HCT116 (cell line): ENCODE data around the gene AIFM2. TPM values are rescaled to one million over a fixed set of nuclear protein-coding genes. Genes with fewer than 3 reads are reported as not detected.
"Not testable (repeated sequence)": the region's sequence is repeated elsewhere in the genome, so short reads cannot be mapped to it uniquely, and the experiment has no call there.

Experiments used
- ATAC-seq: fragments of 200-7000 bp; cut with Tn5 transposase; 2 replicates; pipeline ENCODE4 v1.9.1; 2020; ENCODE audit warnings: mild to moderate bottlenecking, moderate library complexity
- BruUV-seq: library from RNA; stranded (reverse); fragments of 400-500 nt; replicated peaks from 2 replicates; lab custom pipeline; 2021; lab: Mats Ljungman, UMichigan
- CTCF ChIA-PET: fragments of 300-600 bp; sonication (Branson Sonifier 250); formaldehyde crosslinking; loops from one replicate; lab custom pipeline; 2021; ENCODE audit warnings: antibody characterized with exemption; lab: Charles Lee
- POLR2A ChIA-PET: fragments of 300-600, 350-600 bp; sonication (Branson Sonifier 250); formaldehyde crosslinking; loops from one replicate; lab custom pipeline; 2021; ENCODE audit warnings: antibody characterized with exemption; lab: Charles Lee
- RAD21 ChIA-PET, 2 experiments: fragments of 300-600 bp; sonication (Branson Sonifier 250); formaldehyde crosslinking; loops; one replicate each; lab custom pipeline; 2023; ENCODE audit warnings: low total read pairs in 2 of 2; ENCODE audit not compliant: uncharacterized antibody in 2 of 2, unreplicated experiment in 2 of 2, low non-redundant PET in 1 of 2; lab: Charles Lee
- DNase-seq: peaks from one replicate; pipeline ENCODE4 v3.0.0-alpha.2; 2010; ENCODE audit warnings: low read depth, low spot score
- H2AFZ ChIP-seq: fragments of 200-600 bp; shearing (Covaris generic), sonication (generic); 2 replicates; pipeline ENCODE4 v1.6.1; 2017; ENCODE audit warnings: low read depth, mixed run types, mixed read lengths, antibody characterized with exemption, low read length; ENCODE audit not compliant: poor library complexity, severe bottlenecking
- H3K27ac ChIP-seq: 2 replicates; pipeline ENCODE4 v1.5.1; 2012; ENCODE audit warnings: low read depth, low read length
- H3K27me3 ChIP-seq: fragments of 200-600 bp; sonication (generic); 2 replicates; pipeline ENCODE4 v1.6.1; 2016; ENCODE audit warnings: mixed run types, low read length, mixed read lengths; ENCODE audit not compliant: insufficient read depth
- H3K36me3 ChIP-seq, 2 experiments: fragments of 200-500 bp in 1 of 2; fragments of 200-600 bp in 1 of 2; sonication (Bioruptor generic) in 1 of 2; sonication (generic) in 1 of 2; 2 replicates each; pipeline versions ENCODE4 v1.5.1 to v1.6.1; 2014 to 2016; ENCODE audit warnings: low read length in 2 of 2, inconsistent platforms in 1 of 2, mixed read lengths in 1 of 2, mixed run types in 1 of 2; ENCODE audit not compliant: insufficient read depth in 2 of 2, control insufficient read depth in 1 of 2
- H3K4me1 ChIP-seq, 2 experiments: fragments of 200-600 bp in 1 of 2; sonication (generic) in 1 of 2; 2 replicates each; pipeline versions ENCODE4 v1.5.1 to v1.6.1; 2012 to 2017; ENCODE audit warnings: low read length in 2 of 2, inconsistent platforms in 1 of 2, mild to moderate bottlenecking in 1 of 2, mixed read lengths in 1 of 2, mixed run types in 1 of 2, moderate library complexity in 1 of 2; ENCODE audit not compliant: insufficient read depth in 2 of 2, control insufficient read depth in 1 of 2
- H3K4me2 ChIP-seq: fragments of 200-600 bp; sonication (generic); 2 replicates; pipeline ENCODE4 v1.6.1; 2017; ENCODE audit warnings: mixed run types, low read length, mixed read lengths
- H3K4me3 ChIP-seq, 2 experiments: fragments of 200-600 bp in 1 of 2; sonication (generic) in 1 of 2; replicated peaks in 1 of 2; 2 replicates each; pipeline ENCODE4 v1.5.1; 2011 to 2016; ENCODE audit warnings: low read length in 2 of 2, control low read depth in 1 of 2, low read depth in 1 of 2, mild to moderate bottlenecking in 1 of 2, mixed read lengths in 1 of 2, mixed run types in 1 of 2
- H3K79me2 ChIP-seq: fragments of 200-600 bp; sonication (generic); 2 replicates; pipeline ENCODE4 v1.6.1; 2017; ENCODE audit warnings: mild to moderate bottlenecking, mixed run types, low read length, moderate library complexity, mixed read lengths; ENCODE audit not compliant: insufficient read depth
- H3K9ac ChIP-seq: fragments of 200-600 bp; sonication (generic); 2 replicates; pipeline ENCODE4 v1.6.1; 2016; ENCODE audit warnings: low read length, mixed read lengths
- H3K9me2 ChIP-seq: fragments of 200-600 bp; sonication (generic), shearing (Covaris generic); 2 replicates; pipeline ENCODE4 v1.6.1; 2017; ENCODE audit warnings: mixed run types, mild to moderate bottlenecking, moderate library complexity; ENCODE audit not compliant: insufficient read depth
- H3K9me3 ChIP-seq, 2 experiments: fragments of 200-500 bp in 1 of 2; fragments of 200-600 bp in 1 of 2; sonication (Bioruptor generic) in 1 of 2; sonication (generic) in 1 of 2; 2 replicates each; pipeline ENCODE4 v1.6.1; 2014 to 2017; ENCODE audit warnings: low read length in 2 of 2, mixed read lengths in 2 of 2, inconsistent platforms in 1 of 2, low read depth in 1 of 2, mild to moderate bottlenecking in 1 of 2, mixed run types in 1 of 2, moderate library complexity in 1 of 2; ENCODE audit not compliant: control insufficient read depth in 1 of 2, insufficient read depth in 1 of 2
- H4K20me1 ChIP-seq: fragments of 200-600 bp; sonication (generic), shearing (Covaris generic); 2 replicates; pipeline ENCODE4 v1.6.1; 2017; ENCODE audit warnings: mixed run types, mild to moderate bottlenecking, moderate library complexity; ENCODE audit not compliant: insufficient read depth
- CBX3 ChIP-seq: IDR thresholded peaks from 2 replicates; pipeline ENCODE4 v1.6.1; 2012; ENCODE audit warnings: low read depth
- FOSL1 ChIP-seq: IDR thresholded peaks from 2 replicates; pipeline ENCODE4 v1.6.1; 2012; ENCODE audit warnings: low read depth
- SIN3A ChIP-seq: IDR thresholded peaks from 2 replicates; pipeline ENCODE4 v1.6.1; 2012; ENCODE audit warnings: low read depth
- SP1 ChIP-seq: IDR thresholded peaks from 2 replicates; pipeline ENCODE4 v1.6.1; 2012; ENCODE audit warnings: low read depth
- intact Hi-C: fragments of 100-400 bp; cut with micrococcal nuclease; formaldehyde crosslinking; loops from 2 replicates; pipeline ENCODE4 v1.10.0; 2022
- total RNA-seq: library from RNA; stranded (reverse); gene quantifications from one replicate; pipeline ENCODE4 v1.2.1, GENCODE V29; 2021; ENCODE audit not compliant: unreplicated experiment
- TF ChIP-seq, protein P1 (sequence below): IDR thresholded peaks from 2 replicates; pipeline ENCODE4 v1.6.1; 2012; ENCODE audit warnings: low read depth

The AIFM2 gene
- total RNA-seq, 1 experiment from 2014 or later = 20.0 TPM

DNA sequence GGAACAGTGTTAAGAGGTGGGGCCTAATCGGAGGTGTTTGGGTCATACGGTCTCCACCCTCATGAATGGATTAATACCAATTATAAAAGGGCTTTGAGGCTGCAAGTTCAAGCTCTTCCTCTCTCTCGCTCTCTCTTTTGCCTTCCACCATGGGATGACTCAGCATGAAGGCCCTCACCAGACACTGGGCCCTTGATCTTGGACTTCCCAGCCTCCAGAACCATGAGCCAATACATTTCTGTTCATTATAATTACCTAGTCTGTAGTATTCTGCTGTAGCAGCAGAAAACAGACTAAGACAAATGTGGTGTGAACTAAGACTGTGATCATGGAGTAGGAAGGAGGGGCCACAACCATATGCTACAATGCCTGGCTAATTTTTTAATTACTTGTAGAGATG is 7.7 kb downstream of the AIFM2 start (continued):
- TF ChIP-seq, protein P1, sequence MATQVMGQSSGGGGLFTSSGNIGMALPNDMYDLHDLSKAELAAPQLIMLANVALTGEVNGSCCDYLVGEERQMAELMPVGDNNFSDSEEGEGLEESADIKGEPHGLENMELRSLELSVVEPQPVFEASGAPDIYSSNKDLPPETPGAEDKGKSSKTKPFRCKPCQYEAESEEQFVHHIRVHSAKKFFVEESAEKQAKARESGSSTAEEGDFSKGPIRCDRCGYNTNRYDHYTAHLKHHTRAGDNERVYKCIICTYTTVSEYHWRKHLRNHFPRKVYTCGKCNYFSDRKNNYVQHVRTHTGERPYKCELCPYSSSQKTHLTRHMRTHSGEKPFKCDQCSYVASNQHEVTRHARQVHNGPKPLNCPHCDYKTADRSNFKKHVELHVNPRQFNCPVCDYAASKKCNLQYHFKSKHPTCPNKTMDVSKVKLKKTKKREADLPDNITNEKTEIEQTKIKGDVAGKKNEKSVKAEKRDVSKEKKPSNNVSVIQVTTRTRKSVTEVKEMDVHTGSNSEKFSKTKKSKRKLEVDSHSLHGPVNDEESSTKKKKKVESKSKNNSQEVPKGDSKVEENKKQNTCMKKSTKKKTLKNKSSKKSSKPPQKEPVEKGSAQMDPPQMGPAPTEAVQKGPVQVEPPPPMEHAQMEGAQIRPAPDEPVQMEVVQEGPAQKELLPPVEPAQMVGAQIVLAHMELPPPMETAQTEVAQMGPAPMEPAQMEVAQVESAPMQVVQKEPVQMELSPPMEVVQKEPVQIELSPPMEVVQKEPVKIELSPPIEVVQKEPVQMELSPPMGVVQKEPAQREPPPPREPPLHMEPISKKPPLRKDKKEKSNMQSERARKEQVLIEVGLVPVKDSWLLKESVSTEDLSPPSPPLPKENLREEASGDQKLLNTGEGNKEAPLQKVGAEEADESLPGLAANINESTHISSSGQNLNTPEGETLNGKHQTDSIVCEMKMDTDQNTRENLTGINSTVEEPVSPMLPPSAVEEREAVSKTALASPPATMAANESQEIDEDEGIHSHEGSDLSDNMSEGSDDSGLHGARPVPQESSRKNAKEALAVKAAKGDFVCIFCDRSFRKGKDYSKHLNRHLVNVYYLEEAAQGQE = no peak
- TF ChIP-seq, all 23 proteins: peak for 0

DNA sequence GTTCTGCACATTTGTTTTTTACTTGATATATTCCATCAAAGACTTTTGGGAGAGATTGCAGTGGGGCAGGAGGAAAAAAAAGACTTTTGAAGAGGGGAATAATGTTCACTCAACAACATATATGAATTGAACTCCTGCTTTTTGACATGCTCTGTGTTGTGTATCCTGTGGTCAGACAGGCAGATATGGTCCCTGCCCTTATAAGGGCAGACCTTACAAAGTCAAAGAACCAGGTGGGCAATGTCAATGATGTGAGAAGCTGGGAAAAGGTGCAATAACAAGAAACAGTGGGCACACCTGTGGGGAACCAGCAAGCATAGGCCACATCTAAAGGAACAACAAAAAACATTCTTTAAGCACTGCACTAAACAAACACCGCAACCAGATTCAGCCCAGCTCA is 8.2 kb downstream of the AIFM2 start:
- Histone ChIP-seq H3K27ac (no peak overlapping the region), H4K20me1 (no peaks in the 10 kb centered on the region), H3K9ac (no peak overlapping the region), H3K36me3 (peaks cover 2 to 26% of the 10 kb centered on the region in 2 experiments; a peak in 3 of 4 replicates), H3K9me2 (no peaks in the 10 kb centered on the region), H3K79me2 (peaks cover 37% of the 10 kb centered on the region), H3K4me2 (no peak overlapping the region), H2AFZ (no peak overlapping the region), H3K27me3 (no peaks in the 10 kb centered on the region), H3K4me1 (peaks cover 0 to 7% of the 10 kb centered on the region in 2 experiments; a peak in 1 of 4 replicates), H3K9me3 (no peaks in the 10 kb centered on the region), H3K4me3 (no peak overlapping the region)
- intact Hi-C loops = no loop called here
- ATAC-seq = no peak
- no peak for TF ChIP-seq FOSL1
- POLR2A ChIA-PET = no interaction called here
- CTCF ChIA-PET = no interaction called here
- no peak for DNase-seq
- BruUV-seq = no TSS peak
- RAD21 ChIA-PET = no interaction called here

DNA sequence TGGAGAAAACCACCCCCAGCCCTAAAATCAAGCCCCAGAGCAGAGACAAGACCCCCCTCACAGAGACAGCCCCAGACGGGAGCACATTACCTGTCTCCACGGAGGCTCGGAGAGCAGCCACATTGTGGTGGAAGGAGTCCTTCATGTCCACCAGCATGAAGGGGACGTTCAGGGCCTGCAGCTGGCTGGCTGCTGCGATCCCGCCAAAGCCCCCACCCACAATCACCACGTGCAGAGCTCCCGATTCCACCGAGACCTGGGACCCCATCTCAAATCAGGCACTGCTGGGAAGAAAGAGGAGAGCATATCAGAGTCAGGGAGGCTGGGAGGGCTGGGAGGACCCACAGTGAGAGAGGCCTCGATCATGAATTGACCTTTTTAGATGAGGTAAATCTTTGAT is 8.8 kb downstream of the AIFM2 start:
- POLR2A ChIA-PET = no interaction called here
- intact Hi-C loops = no loop called here
- Histone ChIP-seq H3K79me2 (peaks cover 32% of the 10 kb centered on the region), H3K9me3 (no peaks in the 10 kb centered on the region), H3K4me3 (no peak overlapping the region), H3K4me2 (no peak overlapping the region), H3K27me3 (no peaks in the 10 kb centered on the region), H3K4me1 (peaks cover 0 to 7% of the 10 kb centered on the region in 2 experiments; a peak in 1 of 4 replicates), H3K9me2 (no peaks in the 10 kb centered on the region), H4K20me1 (no peaks in the 10 kb centered on the region), H2AFZ (no peak overlapping the region), H3K27ac (no peak overlapping the region), H3K36me3 (peaks cover 5 to 31% of the 10 kb centered on the region in 2 experiments; a peak in 3 of 4 replicates), H3K9ac (no peak overlapping the region)
- CTCF ChIA-PET = interaction anchor here (1.3 kb wide), 1 partner anchor 23 kb away, joined by 4 read pairs; the partner anchor contains the start of gene TYSND1
- no peak for TF ChIP-seq CBX3
- no peak for TF ChIP-seq FOSL1
- TF ChIP-seq SP1 = no peak
- no peak for TF ChIP-seq SIN3A
- DNase-seq (no peak), ATAC-seq (no peak)
- RAD21 ChIA-PET = no interaction called here
- no TSS peak for BruUV-seq

DNA sequence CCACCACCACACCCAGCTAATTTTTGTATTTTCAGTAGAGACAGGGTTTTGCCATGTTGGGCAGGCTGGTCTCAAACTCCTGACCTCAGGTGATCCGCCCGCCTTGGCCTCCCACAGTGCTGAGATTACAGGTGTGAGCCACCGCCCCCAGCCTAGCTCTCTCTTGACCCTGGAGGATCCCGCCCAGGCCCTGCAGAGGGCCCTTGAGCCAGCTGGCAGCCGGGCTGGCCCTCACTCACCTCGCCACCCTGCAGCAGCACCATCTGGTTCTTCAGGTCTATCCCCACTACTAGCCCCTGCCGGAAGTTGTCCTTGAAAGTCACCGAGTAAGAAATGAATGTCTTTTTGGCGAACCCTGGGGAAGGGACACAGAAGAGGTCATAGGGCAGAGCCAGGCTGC is 9.5 kb downstream of the AIFM2 start:
- H3K9ac ChIP-seq, H3K4me1 ChIP-seq, H3K27me3 ChIP-seq, H3K9me3 ChIP-seq, H3K4me3 ChIP-seq, H3K4me2 ChIP-seq, H3K27ac ChIP-seq, BruUV-seq, RAD21 ChIA-PET, intact Hi-C loops, DNase-seq, H4K20me1 ChIP-seq, H2AFZ ChIP-seq, ATAC-seq, POLR2A ChIA-PET, H3K9me2 ChIP-seq: not testable (repeated sequence)
- H3K36me3 ChIP-seq = peaks cover 5 to 34% of the 10 kb centered on the region in 2 experiments; a peak in 3 of 4 replicates
- CTCF ChIA-PET = interaction anchor here (1.3 kb wide), 1 partner anchor 23 kb away, joined by 4 read pairs; the partner anchor contains the start of gene TYSND1
- peaks cover 32% of the 10 kb centered on the region for H3K79me2 ChIP-seq
